CD4-positive, alpha-beta memory T cell (primary cell): ENCODE results near the gene TBC1D4. TPM values are rescaled to one million over a fixed set of nuclear protein-coding genes. Genes with fewer than 3 reads are reported as not detected.
A peak's percentile ranks its signal among the peaks of the same experiment; 100 is the strongest.
"Not testable (repeated sequence)": the region's sequence is repeated elsewhere in the genome, so short reads cannot be mapped to it uniquely, and the experiment has no call there.

Experiments used
- CTCF ChIA-PET: fragments of 350-600 bp; sonication (Branson Sonifier 250); formaldehyde crosslinking; loops from one replicate; lab custom pipeline; 2021; ENCODE audit warnings: inconsistent platforms; ENCODE audit not compliant: partially characterized antibody; lab: Charles Lee
- POLR2A ChIA-PET: fragments of 350-600 bp; sonication (Branson Sonifier 250); formaldehyde crosslinking; loops from one replicate; lab custom pipeline; 2021; ENCODE audit not compliant: partially characterized antibody; lab: Charles Lee
- DNase-seq, 5 donors: peaks; one replicate each; pipeline versions ENCODE4 v3.0.0 to v3.0.0-alpha.2; 2020 to 2022; ENCODE audit warnings: mixed read lengths in 1 of 5
- H3K27ac ChIP-seq: one replicate; pipeline ENCODE4 v1.7.0; 2013; ENCODE audit warnings: low read depth, low read length
- H3K27me3 ChIP-seq: 2 replicates; pipeline ENCODE4 v1.7.0; 2013; ENCODE audit warnings: mild to moderate bottlenecking, low read length, moderate library complexity; ENCODE audit not compliant: insufficient read depth
- H3K36me3 ChIP-seq: 2 replicates; pipeline ENCODE4 v1.7.0; 2013; ENCODE audit warnings: mild to moderate bottlenecking, low read length, moderate library complexity; ENCODE audit not compliant: insufficient read depth
- H3K4me1 ChIP-seq: 2 replicates; pipeline ENCODE4 v1.7.0; 2013; ENCODE audit warnings: mild to moderate bottlenecking, low read length, moderate library complexity; ENCODE audit not compliant: insufficient read depth
- H3K4me3 ChIP-seq, 2 donors: one replicate each; pipeline ENCODE4 v1.7.0; 2013; ENCODE audit warnings: low read length in 2 of 2, mild to moderate bottlenecking in 1 of 2
- H3K9me3 ChIP-seq, 2 donors: one replicate each; pipeline ENCODE4 v1.7.0; 2013; ENCODE audit warnings: low read length in 2 of 2, control low read depth in 1 of 2; ENCODE audit not compliant: control insufficient read depth in 1 of 2
- H3K27ac Mint-ChIP-seq, 7 donors: one replicate each; pipeline ENCODE4 v1.8.0; 2020 to 2021; ENCODE audit warnings: mixed read lengths in 7 of 7, mild to moderate bottlenecking in 6 of 7, inconsistent platforms in 3 of 7, moderate library complexity in 3 of 7
- H3K27me3 Mint-ChIP-seq, 2 donors: one replicate each; pipeline ENCODE4 v1.8.0; 2020 to 2021; ENCODE audit warnings: mixed read lengths in 2 of 2
- H3K36me3 Mint-ChIP-seq, 2 donors: one replicate each; pipeline ENCODE4 v1.8.0; 2020 to 2021; ENCODE audit warnings: mixed read lengths in 2 of 2, inconsistent platforms in 1 of 2, mild to moderate bottlenecking in 1 of 2
- H3K4me1 Mint-ChIP-seq, 4 donors: one replicate each; pipeline ENCODE4 v1.8.0; 2020 to 2021; ENCODE audit warnings: mixed read lengths in 4 of 4, mild to moderate bottlenecking in 1 of 4
- H3K4me3 Mint-ChIP-seq, 8 donors: one replicate each; pipeline ENCODE4 v1.8.0; 2020 to 2021; ENCODE audit warnings: mixed read lengths in 8 of 8, mild to moderate bottlenecking in 7 of 8, moderate library complexity in 6 of 8, inconsistent platforms in 3 of 8
- H3K9me3 Mint-ChIP-seq, 8 donors: one replicate each; pipeline ENCODE4 v1.8.0; 2020 to 2021; ENCODE audit warnings: mixed read lengths in 8 of 8, mild to moderate bottlenecking in 5 of 8, inconsistent platforms in 3 of 8, moderate library complexity in 1 of 8
- intact Hi-C: fragments of 100-400 bp; cut with micrococcal nuclease; formaldehyde crosslinking; loops from one replicate; pipeline ENCODE4 v1.15.1; 2023
- polyA plus RNA-seq, 2 donors: library from polyadenylated mRNA; unstranded; fragments of 300-500 nt; fragmentation: Illumina TruSeq; gene quantifications; one replicate each; pipeline ENCODE4 v1.2.3, GENCODE V29; 2021
- total RNA-seq, 2 experiments: library from RNA; stranded (reverse); gene quantifications; one replicate each; pipeline ENCODE4 v1.2.3, GENCODE V29; 2021

TBC1D4 gene
- total and polyA plus RNA-seq, 4 experiments from 2014 or later: 9.5 to 67.2 (median 45.4) TPM

- Histone ChIP-seq H3K36me3 (peaks cover 14% of the 10 kb centered on the region), H3K27me3 (no peaks in the 10 kb centered on the region), H3K27ac (no peak overlapping the region), H3K4me3 (no peak overlapping the region), H3K4me1 (peaks cover 31% of the 10 kb centered on the region), H3K9me3 (no peaks in the 10 kb centered on the region)
- no peak for DNase-seq
- H3K27ac Mint-ChIP-seq: peak overlapping the region in 2 of 7 donors; percentile 1 to 21
- peaks cover 49 to 50% of the 10 kb centered on the region in 2 donors for H3K36me3 Mint-ChIP-seq
- H3K9me3 Mint-ChIP-seq: no peaks in the 10 kb centered on the region
- H3K27me3 Mint-ChIP-seq: no peaks in the 10 kb centered on the region
- H3K4me1 Mint-ChIP-seq: peaks cover 12 to 31% (median 20%) of the 10 kb centered on the region in 4 donors
- H3K4me3 Mint-ChIP-seq: no peak overlapping the region
- POLR2A ChIA-PET: interaction anchor here (2.0 kb wide), 1 partner anchor 33 kb away, joined by 10 read pairs; no protein-coding TSS in a partner anchor
- intact Hi-C loops: no loop called here
- CTCF ChIA-PET: interaction anchor here (1.2 to 1.7 kb wide), 2 partner anchors 12 to 63 kb away, joined by 3 to 4 read pairs; no protein-coding TSS in a partner anchor
Observed at GRCh38 chr13:75294110-75294509, 187.9 kb downstream of the TBC1D4 start.

- no peaks in the 10 kb centered on the region for H3K4me1 ChIP-seq
- intact Hi-C loops: no loop called here
- ChIA-PET POLR2A (interaction anchor here (1.4 kb wide), 1 partner anchor 41 kb away, joined by 3 read pairs; no protein-coding TSS in a partner anchor), CTCF (interaction anchor here (0.6 to 1.4 kb wide), 3 partner anchors 8 to 243 kb away, joined by 3 to 4 read pairs (median 3); no protein-coding TSS in a partner anchor)
- no peak overlapping the region for H3K4me3 ChIP-seq
- peaks cover 26% of the 10 kb centered on the region for H3K36me3 ChIP-seq
- no peak overlapping the region for H3K4me3 Mint-ChIP-seq
- no peak for DNase-seq
- no peak overlapping the region for H3K27ac ChIP-seq
- peaks cover 5 to 22% (median 11%) of the 10 kb centered on the region in 8 donors for H3K9me3 Mint-ChIP-seq
- H3K27me3 ChIP-seq: no peaks in the 10 kb centered on the region
- no peaks in the 10 kb centered on the region for H3K9me3 ChIP-seq
- no peak overlapping the region for H3K27ac Mint-ChIP-seq
- no peaks in the 10 kb centered on the region for H3K4me1 Mint-ChIP-seq
- no peaks in the 10 kb centered on the region for H3K27me3 Mint-ChIP-seq
- H3K36me3 Mint-ChIP-seq: peaks cover 55 to 62% of the 10 kb centered on the region in 2 donors
Observed at GRCh38 chr13:75285310-75285709, 196.7 kb downstream of the TBC1D4 start.

DNA sequence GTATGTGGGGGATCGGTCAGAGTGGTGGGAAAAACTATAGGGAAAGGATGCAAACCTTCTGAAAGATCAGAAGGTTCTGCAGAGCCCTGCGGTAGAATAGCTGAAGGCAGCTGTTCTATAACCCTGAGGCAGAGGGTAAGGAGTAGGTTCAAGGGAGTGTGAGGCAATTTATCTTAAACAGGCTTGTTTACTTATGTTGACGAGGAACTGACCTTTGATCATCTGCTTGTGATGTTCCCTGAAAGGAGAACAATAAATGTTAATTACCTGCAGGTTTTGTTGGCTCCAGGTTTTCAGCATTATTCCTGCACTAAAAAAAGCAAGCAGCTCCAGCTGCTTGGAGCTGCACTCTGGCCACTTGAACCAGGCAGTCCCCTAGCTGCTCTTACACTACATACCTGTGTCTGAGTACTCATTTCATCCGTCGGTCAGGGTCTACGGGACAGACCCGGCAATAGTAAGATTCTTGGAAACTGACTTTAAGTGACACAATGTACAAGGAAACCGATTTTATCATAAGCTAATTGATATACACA, 202.1 kb downstream of the TBC1D4 start:
- Histone ChIP-seq H3K27ac (no peak overlapping the region), H3K4me1 (no peaks in the 10 kb centered on the region), H3K9me3 (no peaks in the 10 kb centered on the region), H3K36me3 (no peaks in the 10 kb centered on the region), H3K27me3 (no peaks in the 10 kb centered on the region), H3K4me3 (no peak overlapping the region)
- Mint-ChIP-seq H3K9me3 (peaks cover 11 to 39% (median 24%) of the 10 kb centered on the region in 8 donors), H3K4me1 (no peaks in the 10 kb centered on the region), H3K4me3 (no peak overlapping the region), H3K27me3 (no peaks in the 10 kb centered on the region), H3K27ac (peak overlapping the region in 1 of 7 donors; percentile 5), H3K36me3 (peaks cover 22 to 27% of the 10 kb centered on the region in 2 donors)
- ChIA-PET POLR2A (no interaction called here), CTCF (no interaction called here)
- DNase-seq: no peak
- intact Hi-C loops: no loop called here

- CTCF ChIA-PET: not testable (repeated sequence)
Observed at GRCh38 chr13:75273695-75274094, 208.3 kb downstream of the TBC1D4 start.

DNA sequence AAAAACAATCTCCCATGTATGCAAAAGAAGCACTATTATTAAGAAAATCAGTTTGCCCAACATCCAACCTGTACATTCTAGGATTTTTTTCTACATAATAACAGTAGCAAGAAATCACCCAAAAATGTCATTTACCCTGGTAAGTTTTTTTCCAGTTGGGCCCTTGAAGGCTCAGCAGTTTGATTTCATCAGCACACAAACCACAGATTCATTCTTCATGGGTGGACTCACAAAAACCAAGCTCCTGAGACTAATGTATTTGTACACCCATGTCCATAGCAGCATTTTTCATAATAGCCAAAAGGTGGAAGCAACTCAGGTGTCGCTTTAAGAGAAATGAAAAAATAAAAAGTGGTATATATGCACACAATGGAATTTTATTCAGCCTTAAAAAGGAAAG, 210.1 kb downstream of the TBC1D4 start:
- no peaks in the 10 kb centered on the region for H3K27me3 ChIP-seq
- H3K9me3 Mint-ChIP-seq: peaks cover 0 to 27% (median 15%) of the 10 kb centered on the region in 8 donors
- intact Hi-C loops: no loop called here
- peaks cover 3 to 5% of the 10 kb centered on the region in 2 donors for H3K36me3 Mint-ChIP-seq
- H3K36me3 ChIP-seq: no peaks in the 10 kb centered on the region
- peaks cover 0 to 3% of the 10 kb centered on the region in 2 donors for H3K27me3 Mint-ChIP-seq
- H3K9me3 ChIP-seq: no peaks in the 10 kb centered on the region
- H3K4me3 Mint-ChIP-seq: no peak overlapping the region
- no peak overlapping the region for H3K27ac Mint-ChIP-seq
- H3K27ac ChIP-seq: no peak overlapping the region
- ChIA-PET POLR2A (no interaction called here), CTCF (interaction anchor here (1.3 kb wide), 1 partner anchor 13 kb away, joined by 3 read pairs; no protein-coding TSS in a partner anchor)
- H3K4me1 Mint-ChIP-seq: no peaks in the 10 kb centered on the region
- no peak overlapping the region for H3K4me3 ChIP-seq
- DNase-seq: no peak
- H3K4me1 ChIP-seq: no peaks in the 10 kb centered on the region

More at GRCh38 chr13:75273695-75274094, 208.3 kb downstream of the TBC1D4 start:
- H3K4me1 ChIP-seq, H3K4me3 ChIP-seq, H3K9me3 ChIP-seq, H3K4me3 Mint-ChIP-seq, H3K36me3 ChIP-seq, DNase-seq, POLR2A ChIA-PET, intact Hi-C loops, H3K27ac Mint-ChIP-seq, H3K27me3 Mint-ChIP-seq, H3K27ac ChIP-seq, H3K36me3 Mint-ChIP-seq, H3K27me3 ChIP-seq, H3K4me1 Mint-ChIP-seq: not testable (repeated sequence)
- peaks cover under 1 to 27% (median 20%) of the 10 kb centered on the region in 8 donors for H3K9me3 Mint-ChIP-seq

DNA sequence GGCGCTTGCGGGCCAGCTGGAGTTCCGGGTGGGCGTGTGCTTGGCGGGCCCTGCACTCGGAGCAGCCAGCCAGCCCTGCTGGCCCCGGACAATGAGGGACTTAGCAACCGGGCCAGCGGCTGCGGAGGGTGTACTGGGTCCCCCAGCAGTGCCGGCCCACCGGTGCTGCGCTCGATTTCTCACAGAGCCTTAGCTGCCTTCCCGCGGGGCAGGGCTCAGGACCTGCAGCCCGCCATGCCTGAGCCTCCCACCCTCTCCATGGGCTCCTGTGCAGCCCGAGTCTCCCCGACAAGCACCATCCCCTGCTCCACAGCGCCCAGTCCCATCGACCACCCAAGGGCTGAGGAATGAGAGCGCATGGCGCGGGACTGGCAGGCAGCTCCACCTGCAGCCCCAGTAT, 213.5 kb downstream of the TBC1D4 start:
- H3K4me3 ChIP-seq, H3K9me3 ChIP-seq, POLR2A ChIA-PET, DNase-seq, H3K4me1 ChIP-seq, H3K27me3 ChIP-seq, H3K4me1 Mint-ChIP-seq, CTCF ChIA-PET, intact Hi-C loops, H3K4me3 Mint-ChIP-seq, H3K9me3 Mint-ChIP-seq, H3K27ac Mint-ChIP-seq, H3K36me3 ChIP-seq, H3K27ac ChIP-seq, H3K27me3 Mint-ChIP-seq, H3K36me3 Mint-ChIP-seq: not testable (repeated sequence)

- Mint-ChIP-seq H3K4me1 (peaks cover 0 to 2% (median 0%) of the 10 kb centered on the region in 4 donors), H3K36me3 (no peaks in the 10 kb centered on the region), H3K4me3 (no peak overlapping the region), H3K27ac (no peak overlapping the region), H3K27me3 (no peaks in the 10 kb centered on the region), H3K9me3 (peaks cover 0 to 2% (median 0%) of the 10 kb centered on the region in 8 donors)
- no peak overlapping the region for H3K27ac ChIP-seq
- CTCF ChIA-PET: no interaction called here
- intact Hi-C loops: no loop called here
- H3K4me3 ChIP-seq: no peak overlapping the region
- H3K36me3 ChIP-seq: no peaks in the 10 kb centered on the region
- DNase-seq: no peak
- no peaks in the 10 kb centered on the region for H3K27me3 ChIP-seq
- H3K4me1 ChIP-seq: no peaks in the 10 kb centered on the region
- H3K9me3 ChIP-seq: no peaks in the 10 kb centered on the region
- POLR2A ChIA-PET: no interaction called here
Observed at GRCh38 chr13:75264611-75265010, 217.4 kb downstream of the TBC1D4 start.
